ENCODE data around the gene ARFIP1.

DNA sequence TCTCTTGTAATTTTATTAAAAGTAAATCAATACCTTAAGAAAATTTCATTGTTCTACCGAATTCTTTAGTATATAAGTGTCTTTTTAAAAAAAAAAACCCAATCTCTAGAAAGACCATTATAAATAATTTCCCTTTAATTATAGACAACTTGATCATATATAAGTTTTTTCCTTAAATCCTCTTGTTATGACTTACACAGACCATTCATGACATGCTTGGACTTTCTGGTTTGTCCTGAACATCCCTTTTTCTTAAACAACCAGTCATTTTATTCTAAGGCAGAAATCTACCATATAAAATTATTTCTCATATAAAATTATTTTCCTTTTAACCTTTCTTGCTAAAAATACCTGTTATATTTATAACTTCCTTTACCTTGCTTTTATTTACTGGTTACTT is 141.0 kb downstream of the ARFIP1 start:
- TF ChIP-seq, protein P1, sequence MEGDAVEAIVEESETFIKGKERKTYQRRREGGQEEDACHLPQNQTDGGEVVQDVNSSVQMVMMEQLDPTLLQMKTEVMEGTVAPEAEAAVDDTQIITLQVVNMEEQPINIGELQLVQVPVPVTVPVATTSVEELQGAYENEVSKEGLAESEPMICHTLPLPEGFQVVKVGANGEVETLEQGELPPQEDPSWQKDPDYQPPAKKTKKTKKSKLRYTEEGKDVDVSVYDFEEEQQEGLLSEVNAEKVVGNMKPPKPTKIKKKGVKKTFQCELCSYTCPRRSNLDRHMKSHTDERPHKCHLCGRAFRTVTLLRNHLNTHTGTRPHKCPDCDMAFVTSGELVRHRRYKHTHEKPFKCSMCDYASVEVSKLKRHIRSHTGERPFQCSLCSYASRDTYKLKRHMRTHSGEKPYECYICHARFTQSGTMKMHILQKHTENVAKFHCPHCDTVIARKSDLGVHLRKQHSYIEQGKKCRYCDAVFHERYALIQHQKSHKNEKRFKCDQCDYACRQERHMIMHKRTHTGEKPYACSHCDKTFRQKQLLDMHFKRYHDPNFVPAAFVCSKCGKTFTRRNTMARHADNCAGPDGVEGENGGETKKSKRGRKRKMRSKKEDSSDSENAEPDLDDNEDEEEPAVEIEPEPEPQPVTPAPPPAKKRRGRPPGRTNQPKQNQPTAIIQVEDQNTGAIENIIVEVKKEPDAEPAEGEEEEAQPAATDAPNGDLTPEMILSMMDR (IDR thresholded peaks at IDR 0.05): no peak
- TF ChIP-seq EZH2phosphoT487 (IDR thresholded peaks at IDR 0.05) (no peak), EZH2 (IDR thresholded peaks at IDR 0.05) (no peak)

Data from neural progenitor cell (in vitro differentiated cells).